ENCODE results near the gene ZMYM4. TPM values are rescaled to one million over a fixed set of nuclear protein-coding genes. Genes with fewer than 3 reads are reported as not detected.

The ZMYM4 gene
- total RNA-seq, 1 experiment from 2014 or later: 66.0 TPM

GRCh38 chr1:35434703-35435102, 166.2 kb downstream of the ZMYM4 start:
- H3K27me3 Mint-ChIP-seq (ENCODE audit: low read depth): no peaks in the 10 kb centered on the region
- peaks cover 0 to 5% of the 10 kb centered on the region in 2 experiments; a peak in 2 of 4 replicates for H3K4me1 Mint-ChIP-seq
- no peak overlapping the region for H4K5ac ChIP-seq (ENCODE audit: insufficient read length, low read depth, low read length)
- H2AFZ ChIP-seq (ENCODE audit: low read length): no peak overlapping the region
- H3K79me2 ChIP-seq (ENCODE audit: insufficient read depth, low read length): no peaks in the 10 kb centered on the region
- H3K14ac ChIP-seq (ENCODE audit: insufficient read depth, low read length): no peak overlapping the region
- DNase-seq: no peak
- no peaks in the 10 kb centered on the region for H4K20me1 ChIP-seq (ENCODE audit: control insufficient read depth, insufficient read depth, insufficient read length)
- H3K27ac ChIP-seq (ENCODE audit: insufficient read length, low read depth, low read length): no peak overlapping the region
- H2BK5ac ChIP-seq (ENCODE audit: insufficient read length, low read length): no peak overlapping the region
- no peaks in the 10 kb centered on the region for H3K9me3 ChIP-seq (ENCODE audit: control insufficient read depth, low read depth, low read length)
- no peak overlapping the region for H4K8ac ChIP-seq (replicated peaks; ENCODE audit: insufficient read length, low read depth, low read length)
- H3K4me3 Mint-ChIP-seq: no peak overlapping the region
- no peak for TF ChIP-seq CTCF (conservative IDR thresholded peaks at IDR 0.05)
- H3K79me1 ChIP-seq (ENCODE audit: insufficient read depth, low read depth, low read length, poor library complexity, severe bottlenecking): no peaks in the 10 kb centered on the region
- no peaks in the 10 kb centered on the region; the same call in 1 of the 2 replicates for H3K4me1 ChIP-seq (ENCODE audit: insufficient read depth, low read length)
- H2BK12ac ChIP-seq (ENCODE audit: insufficient read length, low read depth, low read length): no peak overlapping the region
- H2BK15ac ChIP-seq (ENCODE audit: low read depth, low read length): no peak overlapping the region
- H3K23ac ChIP-seq (ENCODE audit: insufficient read length, low read depth, low read length): no peak overlapping the region
- H3K4ac ChIP-seq (ENCODE audit: low read depth, low read length): no peak overlapping the region
- no peak overlapping the region for H2AK5ac ChIP-seq (ENCODE audit: insufficient read length, low read length)
- no CpG with 5 or more reads among the region's 12 CpGs for WGBS (ENCODE audit: extremely low coverage, insufficient read length, low lambda C conversion rate)
- H3K56ac ChIP-seq (ENCODE audit: insufficient read length, low read depth, low read length): no peak overlapping the region
- no peak overlapping the region for H3T11ph ChIP-seq (ENCODE audit: low read length)
- H3K9me3 Mint-ChIP-seq: peaks cover 0 to 3% of the 10 kb centered on the region in 2 experiments; a peak in 1 of 5 replicates
- H3K9ac ChIP-seq (ENCODE audit: extremely low read depth, insufficient read length, low read length): no peak overlapping the region
- peaks cover 44 to 78% (median 78%) of the 10 kb centered on the region in 3 experiments; a peak in 6 of 7 replicates for H3K36me3 Mint-ChIP-seq (ENCODE audit: insufficient read depth in 1 of 3, low read depth in 3 of 3)
- no peaks in the 10 kb centered on the region for H3K27me3 ChIP-seq (ENCODE audit: insufficient read depth, low read length)
- H3K27ac Mint-ChIP-seq: no peak overlapping the region
- H3K23me2 ChIP-seq (ENCODE audit: insufficient read length, low read depth, low read length, poor library complexity, severe bottlenecking): no peaks in the 10 kb centered on the region
- no peak overlapping the region for H2BK20ac ChIP-seq (ENCODE audit: low read depth, low read length, poor library complexity, severe bottlenecking)
- no peak overlapping the region for H4K91ac ChIP-seq (ENCODE audit: insufficient read length, low read depth, low read length)
- H3K4me2 ChIP-seq (ENCODE audit: insufficient read depth, insufficient read length, low read length): no peak overlapping the region
- no peak overlapping the region for H3K18ac ChIP-seq (ENCODE audit: insufficient read length, low read depth, low read length)
- H2BK120ac ChIP-seq (ENCODE audit: low read depth, low read length, poor library complexity, severe bottlenecking): no peak overlapping the region

All from H9 (cell line).